ENCODE data around the gene NCF1.
"Not testable (repeated sequence)": the region's sequence is repeated elsewhere in the genome, so short reads cannot be mapped to it uniquely, and the experiment has no call there.

The NCF1 gene

DNA sequence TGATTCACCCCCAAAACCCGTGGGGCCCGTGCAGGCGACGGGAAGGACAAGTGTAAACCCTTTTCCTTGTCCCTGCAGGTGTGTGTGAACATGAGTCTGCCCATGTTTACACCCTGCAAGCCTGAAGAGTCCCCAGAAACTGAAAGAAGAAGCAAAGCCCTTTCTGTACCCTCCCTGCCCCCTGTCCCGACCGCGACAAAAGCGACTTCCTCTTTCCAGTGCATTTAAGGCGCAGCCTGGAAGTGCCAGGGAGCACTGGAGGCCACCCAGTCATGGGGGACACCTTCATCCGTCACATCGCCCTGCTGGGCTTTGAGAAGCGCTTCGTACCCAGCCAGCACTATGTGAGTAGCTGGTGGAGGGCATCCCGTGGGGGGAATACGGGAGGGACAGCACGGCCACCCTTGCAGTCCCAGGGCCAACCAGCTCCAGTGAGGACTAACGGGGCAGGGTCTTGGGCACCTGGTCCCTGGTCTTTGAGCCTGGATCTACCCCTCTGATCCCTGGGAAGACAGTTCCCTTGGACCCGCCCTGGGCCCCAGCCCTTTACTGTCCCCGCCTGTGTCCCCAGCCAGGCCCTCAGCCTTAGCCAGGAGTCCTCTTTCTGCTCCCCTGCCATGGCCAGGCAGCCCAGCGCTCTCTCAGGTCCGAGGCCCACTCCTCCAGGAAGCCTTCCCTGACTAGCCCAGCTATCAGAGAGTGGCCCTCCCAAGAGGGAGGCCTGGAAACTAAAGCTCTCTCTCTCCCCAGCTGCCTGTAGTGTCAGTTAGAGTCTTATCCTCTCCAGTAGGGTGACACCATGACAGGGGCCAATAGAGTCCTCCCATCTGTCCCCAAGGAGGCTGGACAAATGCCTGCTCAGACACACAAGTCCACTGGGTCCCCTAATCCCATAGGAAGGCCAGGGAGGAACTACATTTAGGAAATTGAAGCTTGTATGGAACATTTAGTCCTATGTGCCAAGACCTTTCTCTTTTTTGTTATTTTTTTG is at the start of gene NCF1:
NCF1 (plus strand) TSS at position 252 of the 991 bp plus-strand sequence; CDS start at position 273, 21 bp downstream.
- not testable (repeated sequence) for DNase-seq (ENCODE audit: low read depth, low spot score)

DNA sequence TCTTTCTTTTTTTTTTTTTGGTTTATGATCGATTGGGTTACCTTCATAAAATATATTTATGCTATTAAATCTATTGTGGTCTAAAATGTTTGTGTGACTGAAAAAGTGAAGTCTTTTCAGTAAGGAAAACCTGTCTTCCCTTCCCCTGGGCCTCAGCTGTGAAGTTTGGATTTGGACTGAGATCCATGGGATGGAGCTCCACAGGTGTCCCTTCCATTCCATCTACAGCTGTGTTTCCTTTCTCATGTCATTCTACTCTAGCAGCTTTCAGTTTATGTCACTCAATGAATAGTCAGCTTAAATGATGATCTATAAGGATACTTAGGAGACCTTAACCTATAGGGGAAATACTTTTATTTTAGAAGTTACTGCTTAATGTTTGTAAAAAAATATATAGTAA is 48.0 kb upstream of the NCF1 start:
- DNase-seq (ENCODE audit: low read depth, low spot score), result no peak

GRCh38 chr7:74726309-74727101 is 47.3 kb upstream of the NCF1 start:
- no peak for DNase-seq (ENCODE audit: low read depth, low spot score)

GRCh38 chr7:74728686-74729085 is 45.1 kb upstream of the NCF1 start:
- DNase-seq (ENCODE audit: low read depth, low spot score), result not testable (repeated sequence)

- DNase-seq (ENCODE audit: low read depth, low spot score), result not testable (repeated sequence)
Measured at GRCh38 chr7:74730186-74730585, 43.6 kb upstream of the NCF1 start.

DNA sequence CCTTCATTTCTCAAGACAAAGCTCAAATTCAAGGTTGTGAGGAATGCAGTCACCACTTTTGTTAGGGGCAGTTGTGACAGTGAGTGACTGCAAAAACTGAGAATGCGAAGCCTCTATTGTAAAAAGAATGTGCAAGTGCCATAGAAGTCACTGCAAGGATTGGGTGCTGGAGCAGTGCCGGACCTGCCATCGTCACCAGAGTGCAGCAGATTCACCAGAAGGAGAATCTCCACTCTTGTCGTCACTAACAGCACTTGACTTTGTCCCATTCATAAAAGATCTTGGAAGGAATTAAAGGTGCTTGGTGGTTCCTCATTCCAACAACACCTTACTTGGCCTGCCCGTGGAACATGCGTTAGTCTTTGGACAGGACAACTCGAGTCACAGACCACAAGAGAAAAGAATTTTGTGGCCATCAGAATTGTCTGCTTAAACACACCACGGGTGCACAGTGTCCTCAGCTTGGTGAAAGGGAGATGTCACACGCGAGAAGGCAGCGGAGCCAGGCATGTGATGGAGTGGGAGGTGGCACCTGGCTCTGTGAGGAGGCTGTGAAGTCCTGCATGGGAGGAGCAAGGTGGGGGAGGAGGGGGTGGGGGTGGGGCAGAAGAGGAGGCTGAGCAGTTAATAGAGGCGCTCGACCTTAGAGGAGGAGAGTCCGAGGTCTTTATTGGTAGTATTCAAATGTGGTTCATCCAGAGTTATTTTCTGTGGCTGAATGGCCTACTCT is 33.7 kb upstream of the NCF1 start:
- not testable (repeated sequence) for DNase-seq (ENCODE audit: low read depth, low spot score)

DNA sequence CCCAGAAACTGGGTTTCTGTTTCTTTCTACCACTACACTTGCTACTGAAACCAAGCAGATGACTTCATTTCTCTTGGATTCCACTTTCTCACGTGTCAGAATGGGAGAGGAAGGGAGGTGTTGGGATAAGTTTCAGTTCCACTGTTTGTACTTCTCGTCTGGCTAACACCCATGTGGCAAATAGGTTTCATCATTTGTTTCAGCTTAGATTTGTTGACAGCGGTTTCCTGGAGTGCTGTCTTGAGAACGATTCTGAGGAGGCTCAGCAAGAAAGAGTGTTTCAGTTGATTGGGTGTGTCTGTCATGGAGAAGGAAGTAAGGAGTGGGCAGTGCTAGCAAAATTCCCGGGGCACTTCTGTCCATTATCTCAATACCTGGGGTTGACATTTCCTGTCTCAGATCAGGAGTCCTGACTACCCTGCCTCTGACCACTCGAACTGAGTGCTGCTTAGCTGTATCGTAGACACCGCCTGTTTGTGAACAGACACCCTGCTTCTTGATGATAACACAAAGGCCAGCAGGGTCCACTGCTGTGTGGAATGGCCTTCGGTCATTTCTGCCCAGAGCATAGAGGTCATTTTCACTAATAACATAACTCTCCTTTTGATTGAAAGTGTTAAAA is 29.8 kb upstream of the NCF1 start:
- DNase-seq (ENCODE audit: low read depth, low spot score), result not testable (repeated sequence)

DNA sequence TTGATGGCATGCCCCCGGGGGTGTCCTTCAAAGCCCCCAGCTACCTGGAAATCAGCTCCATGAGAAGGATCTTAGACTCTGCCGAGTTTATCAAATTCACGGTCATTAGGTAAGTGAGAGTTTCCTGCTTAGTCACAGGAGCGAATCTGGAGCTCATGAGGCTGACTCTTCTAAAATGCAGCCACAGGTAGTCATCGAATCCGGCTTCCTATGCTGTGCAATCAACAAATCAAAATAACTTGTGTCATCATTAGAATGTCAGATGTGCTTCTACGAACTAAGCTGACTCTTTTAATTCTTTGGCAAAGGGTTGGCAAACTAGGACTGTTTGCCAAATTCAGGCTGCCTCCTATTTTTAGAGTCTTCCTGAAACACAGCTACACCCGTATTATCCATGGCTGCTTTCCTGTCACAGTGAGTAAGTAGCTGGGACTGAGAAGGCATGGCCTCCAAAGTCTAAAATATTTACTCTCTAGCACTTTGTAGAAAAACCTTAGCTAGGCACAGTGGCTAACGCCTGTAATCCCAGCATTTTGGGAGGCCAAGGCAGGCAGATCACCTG is 19.8 kb upstream of the NCF1 start:
- not testable (repeated sequence) for DNase-seq (ENCODE audit: low read depth, low spot score)

GRCh38 chr7:74756673-74757072 is 17.1 kb upstream of the NCF1 start:
- DNase-seq (ENCODE audit: low read depth, low spot score), result not testable (repeated sequence)

DNA sequence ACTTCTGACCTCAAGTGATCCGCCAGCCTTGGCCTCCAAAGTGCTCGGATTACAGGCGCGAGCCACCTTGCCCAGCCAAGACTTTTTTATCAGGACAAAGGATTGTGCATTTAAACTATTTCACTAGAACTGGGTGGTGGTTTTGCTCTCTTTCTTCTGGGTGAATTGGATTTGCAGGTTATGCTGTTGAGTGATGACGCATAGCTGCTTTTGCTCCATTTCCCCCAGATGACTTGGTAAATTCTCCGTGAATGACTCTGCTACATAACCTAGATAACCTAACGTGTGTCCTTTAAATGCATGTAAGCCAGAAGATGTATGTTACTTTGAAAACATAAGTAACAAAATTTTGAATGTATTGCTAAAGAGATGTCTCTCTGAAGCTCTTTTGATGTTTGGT is 15.5 kb upstream of the NCF1 start:
- not testable (repeated sequence) for DNase-seq (ENCODE audit: low read depth, low spot score)

GRCh38 chr7:74758982-74759381 is 14.8 kb upstream of the NCF1 start:
- DNase-seq (ENCODE audit: low read depth, low spot score), result not testable (repeated sequence)

GRCh38 chr7:74765205-74765918 is 8.4 kb upstream of the NCF1 start:
- not testable (repeated sequence) for DNase-seq (ENCODE audit: low read depth, low spot score)

DNA sequence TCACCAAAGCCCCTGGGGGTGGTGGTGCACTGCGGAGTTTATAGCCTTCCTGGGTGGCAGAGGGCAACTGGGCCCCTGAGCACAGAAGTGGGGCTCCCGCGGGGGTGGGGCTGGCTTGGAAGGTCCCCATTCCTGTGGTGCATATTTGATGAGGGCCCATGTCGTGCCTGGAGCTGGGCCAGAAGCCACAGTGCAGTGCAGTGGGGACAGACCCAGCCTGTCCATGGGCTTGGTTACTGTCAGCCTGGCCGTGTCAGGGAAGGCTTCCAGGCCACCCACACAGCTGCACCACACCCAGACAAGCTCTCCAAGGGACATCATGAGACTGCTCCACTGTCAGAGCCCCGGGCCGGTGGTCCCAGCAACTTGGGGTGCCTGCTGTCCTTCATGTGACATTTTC is 7.3 kb upstream of the NCF1 start:
- not testable (repeated sequence) for DNase-seq (ENCODE audit: low read depth, low spot score)

DNA sequence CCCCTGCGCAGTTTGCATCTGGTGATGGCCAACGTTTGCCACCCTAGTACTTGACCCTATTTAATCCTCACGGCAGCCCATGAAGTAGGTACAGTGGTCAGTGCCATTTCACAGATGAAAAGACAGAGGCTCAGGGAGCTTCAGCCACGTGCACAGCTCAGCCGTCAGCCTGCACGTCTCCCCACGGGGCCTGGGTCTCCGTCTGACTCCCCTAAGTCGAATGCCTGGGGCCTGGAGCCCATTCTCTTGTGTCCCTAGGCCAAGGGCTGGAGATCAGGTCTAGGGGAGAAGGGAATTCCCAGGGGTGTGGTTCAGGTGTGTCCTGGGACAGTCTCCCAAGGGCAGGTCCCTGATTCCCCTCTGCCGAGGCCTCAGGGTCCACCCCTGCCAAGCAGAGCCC is 6.8 kb upstream of the NCF1 start:
- DNase-seq (ENCODE audit: low read depth, low spot score), result not testable (repeated sequence)

DNA sequence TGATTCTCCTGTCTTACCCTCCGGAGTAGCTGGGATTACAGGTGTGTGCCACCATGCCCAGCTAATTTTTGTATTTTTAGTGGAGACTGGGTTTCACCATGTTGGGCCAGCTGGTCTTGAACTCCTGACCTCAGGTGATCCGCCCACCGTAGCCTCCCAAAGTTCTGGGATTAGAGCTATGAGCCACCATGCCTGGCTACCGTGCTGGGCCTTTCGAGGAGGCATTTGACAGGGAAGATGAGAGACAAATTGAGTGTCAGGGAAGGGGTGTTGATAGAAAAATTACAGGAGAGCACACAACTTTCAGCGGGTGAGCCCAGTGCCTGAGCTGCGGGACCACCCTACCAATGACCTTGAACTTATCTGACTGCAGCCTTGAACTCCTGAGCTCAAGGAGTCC is 3.7 kb upstream of the NCF1 start:
- not testable (repeated sequence) for DNase-seq (ENCODE audit: low read depth, low spot score)

- not testable (repeated sequence) for DNase-seq (ENCODE audit: low read depth, low spot score)
Measured at GRCh38 chr7:74772093-74772492, 1.7 kb upstream of the NCF1 start.

DNA sequence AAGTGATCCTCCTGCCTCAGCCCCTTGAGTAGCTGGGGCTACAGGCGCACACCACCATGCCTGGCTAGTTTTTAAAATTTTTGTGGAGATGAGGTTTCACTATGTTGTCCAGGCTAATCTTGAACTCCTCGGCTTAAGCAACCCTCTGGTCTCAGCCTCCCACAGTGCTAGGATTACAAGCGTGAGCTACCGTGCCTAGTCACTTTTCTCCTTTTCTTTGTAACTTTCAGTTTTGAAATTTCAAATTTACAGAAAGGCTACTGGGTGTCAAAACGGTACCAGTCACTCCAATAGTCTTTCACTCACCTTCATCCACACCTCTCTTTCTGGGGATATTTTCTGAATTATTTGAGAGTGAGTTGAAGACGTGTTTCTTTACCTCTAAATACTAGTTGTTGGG is 1.3 kb downstream of the NCF1 start:
- DNase-seq (ENCODE audit: low read depth, low spot score), result not testable (repeated sequence)

- not testable (repeated sequence) for DNase-seq (ENCODE audit: low read depth, low spot score)
Measured at GRCh38 chr7:74779053-74779452, 5.2 kb downstream of the NCF1 start.

GRCh38 chr7:74781746-74782145 is 7.9 kb downstream of the NCF1 start:
- DNase-seq (ENCODE audit: low read depth, low spot score), result not testable (repeated sequence)

DNA sequence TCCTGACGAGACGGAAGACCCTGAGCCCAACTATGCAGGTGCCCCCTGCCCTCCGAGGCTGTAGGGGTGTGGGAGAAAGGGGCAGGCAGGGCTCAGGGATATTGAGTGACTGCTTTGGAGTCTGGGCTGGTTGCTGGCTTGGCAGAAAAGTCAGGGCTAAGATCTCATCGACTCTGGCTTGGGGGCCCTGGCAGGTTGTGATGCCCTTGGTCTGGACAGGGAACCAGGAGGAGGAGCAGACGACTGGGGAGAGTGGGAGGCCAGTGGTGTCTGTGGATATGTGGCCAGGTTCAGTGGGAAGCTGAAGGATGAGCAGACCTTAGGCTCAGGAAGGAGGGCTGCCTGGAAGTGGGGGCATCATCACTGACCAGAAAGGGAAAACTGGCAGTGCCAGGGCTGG is 9.8 kb downstream of the NCF1 start:
- not testable (repeated sequence) for DNase-seq (ENCODE audit: low read depth, low spot score)

Data from activated naive CD8-positive, alpha-beta T cell treated with anti-CD3 and anti-CD28 coated beads, Interleukin-2, amount 50 U/mL, for 16 hours (primary cell).